ENCODE results near the gene CTRL.

GRCh38 chr16:67884684-67885083, 47.0 kb downstream of the CTRL start, which contains the start of gene NRN1L:
- TF ChIP-seq, protein P1, sequence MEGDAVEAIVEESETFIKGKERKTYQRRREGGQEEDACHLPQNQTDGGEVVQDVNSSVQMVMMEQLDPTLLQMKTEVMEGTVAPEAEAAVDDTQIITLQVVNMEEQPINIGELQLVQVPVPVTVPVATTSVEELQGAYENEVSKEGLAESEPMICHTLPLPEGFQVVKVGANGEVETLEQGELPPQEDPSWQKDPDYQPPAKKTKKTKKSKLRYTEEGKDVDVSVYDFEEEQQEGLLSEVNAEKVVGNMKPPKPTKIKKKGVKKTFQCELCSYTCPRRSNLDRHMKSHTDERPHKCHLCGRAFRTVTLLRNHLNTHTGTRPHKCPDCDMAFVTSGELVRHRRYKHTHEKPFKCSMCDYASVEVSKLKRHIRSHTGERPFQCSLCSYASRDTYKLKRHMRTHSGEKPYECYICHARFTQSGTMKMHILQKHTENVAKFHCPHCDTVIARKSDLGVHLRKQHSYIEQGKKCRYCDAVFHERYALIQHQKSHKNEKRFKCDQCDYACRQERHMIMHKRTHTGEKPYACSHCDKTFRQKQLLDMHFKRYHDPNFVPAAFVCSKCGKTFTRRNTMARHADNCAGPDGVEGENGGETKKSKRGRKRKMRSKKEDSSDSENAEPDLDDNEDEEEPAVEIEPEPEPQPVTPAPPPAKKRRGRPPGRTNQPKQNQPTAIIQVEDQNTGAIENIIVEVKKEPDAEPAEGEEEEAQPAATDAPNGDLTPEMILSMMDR (IDR thresholded peaks at IDR 0.05), result no peak
- TF ChIP-seq POLR2A (IDR thresholded peaks at IDR 0.05), result no peak
